ENCODE measurements around the gene APBA1. TPM values are rescaled to one million over a fixed set of nuclear protein-coding genes. Genes with fewer than 3 reads are reported as not detected.

The APBA1 gene
- total RNA-seq, 1 experiment from 2014 or later = 1.8 TPM

- Mint-ChIP-seq H3K4me1 (peaks cover 6 to 8% of the 10 kb centered on the region in 2 experiments), H3K9me3 (no peaks in the 10 kb centered on the region), H3K36me3 (ENCODE audit: insufficient read depth in 1 of 3, low read depth in 3 of 3) (peaks cover 7 to 71% (median 12%) of the 10 kb centered on the region in 3 experiments; a peak in 5 of 7 replicates), H3K4me3 (no peak overlapping the region), H3K27ac (peak overlapping the region in 2 of 3 experiments; percentile 46 to 49; a peak in 2 of 7 replicates), H3K27me3 (ENCODE audit: low read depth) (no peaks in the 10 kb centered on the region)
- Histone ChIP-seq H2BK120ac (ENCODE audit: low read depth, low read length, poor library complexity, severe bottlenecking) (no peak overlapping the region), H3K14ac (ENCODE audit: insufficient read depth, low read length) (no peak overlapping the region; the same call in 1 of the 2 replicates), H2BK20ac (ENCODE audit: low read depth, low read length, poor library complexity, severe bottlenecking) (no peak overlapping the region), H3K56ac (ENCODE audit: insufficient read length, low read depth, low read length) (no peak overlapping the region), H3K27me3 (ENCODE audit: insufficient read depth, low read length) (no peaks in the 10 kb centered on the region), H2BK12ac (ENCODE audit: insufficient read length, low read depth, low read length) (no peak overlapping the region), H3K9me3 (ENCODE audit: control insufficient read depth, low read depth, low read length) (no peaks in the 10 kb centered on the region), H3K79me2 (ENCODE audit: insufficient read depth, low read length) (no peaks in the 10 kb centered on the region), H2AK5ac (ENCODE audit: insufficient read length, low read length) (no peak overlapping the region), H3K23ac (ENCODE audit: insufficient read length, low read depth, low read length) (no peak overlapping the region), H3K9ac (ENCODE audit: extremely low read depth, insufficient read length, low read length) (no peak overlapping the region), H3K4ac (ENCODE audit: low read depth, low read length) (no peak overlapping the region), H3K18ac (ENCODE audit: insufficient read length, low read depth, low read length) (no peak overlapping the region), H3K27ac (ENCODE audit: insufficient read length, low read depth, low read length) (no peak overlapping the region), H4K5ac (ENCODE audit: insufficient read length, low read depth, low read length) (no peak overlapping the region), H3T11ph (ENCODE audit: low read length) (no peak overlapping the region), H2AFZ (ENCODE audit: low read length) (no peak overlapping the region), H3K79me1 (ENCODE audit: insufficient read depth, low read depth, low read length, poor library complexity, severe bottlenecking) (no peaks in the 10 kb centered on the region), H3K23me2 (ENCODE audit: insufficient read length, low read depth, low read length, poor library complexity, severe bottlenecking) (no peaks in the 10 kb centered on the region), H2BK5ac (ENCODE audit: insufficient read length, low read length) (no peak overlapping the region), H3K4me2 (ENCODE audit: insufficient read depth, insufficient read length, low read length) (no peak overlapping the region), H4K91ac (ENCODE audit: insufficient read length, low read depth, low read length) (no peak overlapping the region), H2BK15ac (ENCODE audit: low read depth, low read length) (no peak overlapping the region), H3K4me1 (ENCODE audit: insufficient read depth, low read length) (no peaks in the 10 kb centered on the region), H4K8ac (replicated peaks; ENCODE audit: insufficient read length, low read depth, low read length) (no peak overlapping the region), H4K20me1 (ENCODE audit: control insufficient read depth, insufficient read depth, insufficient read length) (no peaks in the 10 kb centered on the region)
- no peak for DNase-seq
- no peak for TF ChIP-seq CTCF (conservative IDR thresholded peaks at IDR 0.05)
- no CpG with 5 or more reads among the region's 4 CpGs for WGBS (ENCODE audit: extremely low coverage, insufficient read length, low lambda C conversion rate)
Observed at GRCh38 chr9:69389437-69389995, 282.7 kb downstream of the APBA1 start.

All from H9 (cell line).